ENCODE results near the gene LTK.
"Not testable (repeated sequence)": the region's sequence is repeated elsewhere in the genome, so short reads cannot be mapped to it uniquely, and the experiment has no call there.

The LTK gene

GRCh38 chr15:41473418-41473817 lies 40.2 kb downstream of the LTK start:
- no peaks in the 10 kb centered on the region for H3K27me3 ChIP-seq
- no peak for DNase-seq
- no peak overlapping the region for H3K27ac ChIP-seq
- TF ChIP-seq CTCF (IDR thresholded peaks at IDR 0.05): no peak
- intact Hi-C loops (cut with DNase I; ENCODE audit: low total_unique reads): no loop called here
- H3K4me3 ChIP-seq: no peak overlapping the region
- no peaks in the 10 kb centered on the region for H3K9me3 ChIP-seq
- no peaks in the 10 kb centered on the region for H3K4me1 ChIP-seq
- H3K36me3 ChIP-seq: peaks cover 87 to 100% (median 92%) of the 10 kb centered on the region in 3 donors

GRCh38 chr15:41469644-41470043 lies 44.0 kb downstream of the LTK start:
- DNase-seq; intact Hi-C loops (cut with DNase I; ENCODE audit: low total_unique reads): not testable (repeated sequence)

GRCh38 chr15:41466711-41467110 lies 46.9 kb downstream of the LTK start:
- Histone ChIP-seq H3K9me3 (no peaks in the 10 kb centered on the region), H3K4me3 (no peak overlapping the region), H3K27me3 (no peaks in the 10 kb centered on the region), H3K4me1 (no peaks in the 10 kb centered on the region), H3K27ac (no peak overlapping the region), H3K36me3 (peaks cover 72 to 98% (median 78%) of the 10 kb centered on the region in 3 donors)
- intact Hi-C loops (cut with DNase I; ENCODE audit: low total_unique reads): no loop called here
- no peak for DNase-seq
- no peak for TF ChIP-seq CTCF (IDR thresholded peaks at IDR 0.05)

More at GRCh38 chr15:41469644-41470043, 44.0 kb downstream of the LTK start:
- not testable (repeated sequence) for H3K4me3 ChIP-seq, H3K27me3 ChIP-seq, H3K9me3 ChIP-seq, H3K4me1 ChIP-seq, H3K27ac ChIP-seq
- peaks cover 82 to 99% (median 88%) of the 10 kb centered on the region in 3 donors for H3K36me3 ChIP-seq

GRCh38 chr15:41465822-41466421 lies 47.7 kb downstream of the LTK start:
- H3K9me3 ChIP-seq: no peaks in the 10 kb centered on the region
- no peaks in the 10 kb centered on the region for H3K4me1 ChIP-seq
- intact Hi-C loops (cut with DNase I; ENCODE audit: low total_unique reads): no loop called here
- H3K27ac ChIP-seq: no peak overlapping the region
- TF ChIP-seq CTCF (IDR thresholded peaks at IDR 0.05): peak; percentile 40 to 47
- no peak for DNase-seq
- no peak overlapping the region for H3K4me3 ChIP-seq
- H3K36me3 ChIP-seq: peaks cover 65 to 98% (median 70%) of the 10 kb centered on the region in 3 donors
- no peaks in the 10 kb centered on the region for H3K27me3 ChIP-seq

GRCh38 chr15:41464889-41465580 lies 48.6 kb downstream of the LTK start:
- no peaks in the 10 kb centered on the region for H3K4me1 ChIP-seq
- no peaks in the 10 kb centered on the region for H3K9me3 ChIP-seq
- H3K27me3 ChIP-seq: no peaks in the 10 kb centered on the region
- H3K27ac ChIP-seq: no peak overlapping the region
- peaks cover 56 to 97% (median 65%) of the 10 kb centered on the region in 3 donors for H3K36me3 ChIP-seq
- DNase-seq: no peak
- TF ChIP-seq CTCF (IDR thresholded peaks at IDR 0.05): no peak
- H3K4me3 ChIP-seq: no peak overlapping the region
- intact Hi-C loops (cut with DNase I; ENCODE audit: low total_unique reads): no loop called here

GRCh38 chr15:41462084-41462795 lies 51.4 kb downstream of the LTK start:
- intact Hi-C loops (cut with DNase I; ENCODE audit: low total_unique reads): no loop called here
- Histone ChIP-seq H3K36me3 (peaks cover 58 to 97% (median 60%) of the 10 kb centered on the region in 3 donors), H3K27ac (no peak overlapping the region), H3K27me3 (no peaks in the 10 kb centered on the region), H3K9me3 (no peaks in the 10 kb centered on the region), H3K4me1 (no peaks in the 10 kb centered on the region), H3K4me3 (no peak overlapping the region)
- DNase-seq: no peak
- TF ChIP-seq CTCF (IDR thresholded peaks at IDR 0.05): no peak
